HepG2 (cell line): Measurements from ENCODE around the gene SND1. TPM values are rescaled to one million over a fixed set of nuclear protein-coding genes. Genes with fewer than 3 reads are reported as not detected.

ENCODE experiments used
- ATAC-seq: fragments of 200-7000 bp; cut with Tn5 transposase; 3 replicates; pipeline ENCODE4 v1.9.1; 2020; ENCODE audit warnings: mild to moderate bottlenecking, moderate library complexity
- BruUV-seq: library from RNA; stranded (reverse); fragments of 400-500 nt; replicated peaks from 2 replicates; lab custom pipeline; 2021; lab: Mats Ljungman, UMichigan
- CTCF ChIA-PET: fragments of 300-600 bp; formaldehyde crosslinking; extraction: SDS; loops from one replicate; lab custom pipeline; 2021; ENCODE audit warnings: low total read pairs, inconsistent platforms, low intra/inter-chr PET ratio; lab: Yijun Ruan, JAX
- POLR2A ChIA-PET: fragments of 350-600 bp; sonication (Branson Sonifier 250); formaldehyde crosslinking; loops from one replicate; lab custom pipeline; 2020; ENCODE audit warnings: antibody characterized with exemption, inconsistent platforms; lab: Yijun Ruan, JAX
- DNase-seq: peaks from one replicate; pipeline ENCODE4 v3.0.0-alpha.2; 2015; ENCODE audit warnings: low spot score
- FAIRE-seq: peaks from 3 replicates; lab custom pipeline; 2011; peaks lifted over from hg19 to GRCh38; lab: Jason Lieb, UNC
- H2AFZ ChIP-seq: one replicate; pipeline ENCODE4 v1.6.1; 2011; ENCODE audit warnings: low read length, inconsistent platforms
- H3K27ac ChIP-seq: fragments of 300-600 bp; 3 replicates; pipeline ENCODE4 v1.8.0; 2011; ENCODE audit warnings: mixed run types, mild to moderate bottlenecking, mixed read lengths, low read length, inconsistent platforms; ENCODE audit not compliant: insufficient read depth; ENCODE audit errors: extremely low read length
- H3K27me3 ChIP-seq, 2 experiments: fragments of 200-600 bp in 1 of 2; 2 replicates in 1 of 2; 3 replicates in 1 of 2; pipeline versions ENCODE4 v1.6.0 to v1.8.0; 2011; ENCODE audit warnings: low read length in 2 of 2, mild to moderate bottlenecking in 2 of 2, moderate library complexity in 2 of 2, inconsistent platforms in 1 of 2; ENCODE audit not compliant: insufficient read depth in 2 of 2, control insufficient read depth in 1 of 2
- H3K36me3 ChIP-seq, 2 experiments: fragments of 200-600 bp in 1 of 2; replicated peaks in 1 of 2; 2 replicates in 1 of 2; 3 replicates in 1 of 2; pipeline versions ENCODE4 v1.5.1 to v1.8.0; 2011; ENCODE audit warnings: low read length in 2 of 2, inconsistent platforms in 1 of 2; ENCODE audit not compliant: insufficient read depth in 2 of 2, control insufficient read depth in 1 of 2
- H3K4me1 ChIP-seq: 2 replicates; pipeline ENCODE4 v1.5.1; 2012; ENCODE audit warnings: low read length, inconsistent platforms; ENCODE audit not compliant: insufficient read depth
- H3K4me2 ChIP-seq: 2 replicates; pipeline ENCODE4 v1.6.0; 2011; ENCODE audit warnings: low read depth, low read length, inconsistent platforms
- H3K4me3 ChIP-seq, 3 experiments: fragments of 200-600 bp in 1 of 3; sonication (generic), shearing (Covaris generic) in 1 of 3; replicated peaks in 1 of 3; 2 replicates each; pipeline ENCODE4 v1.5.1; 2011 to 2016; ENCODE audit warnings: low read length in 3 of 3, inconsistent platforms in 2 of 3, low read depth in 2 of 3, mild to moderate bottlenecking in 2 of 3, control low read depth in 1 of 3, mixed read lengths in 1 of 3; ENCODE audit not compliant: insufficient read depth in 1 of 3
- H3K79me2 ChIP-seq: one replicate; pipeline ENCODE4 v1.6.1; 2011; ENCODE audit warnings: low read length, inconsistent platforms; ENCODE audit not compliant: insufficient read depth
- H3K9ac ChIP-seq: 2 replicates; pipeline ENCODE4 v1.6.0; 2011; ENCODE audit warnings: mild to moderate bottlenecking, low read depth, low read length, inconsistent platforms; ENCODE audit not compliant: insufficient read depth
- H3K9me3 ChIP-seq: 2 replicates; pipeline ENCODE4 v1.5.1; 2012; ENCODE audit warnings: mild to moderate bottlenecking, low read length
- H4K20me1 ChIP-seq: 2 replicates; pipeline ENCODE4 v1.6.0; 2011; ENCODE audit warnings: inconsistent platforms, mild to moderate bottlenecking, low read length, moderate library complexity; ENCODE audit not compliant: insufficient read depth
- ETV6 ChIP-seq: sonication (generic); formaldehyde crosslinking; conservative IDR thresholded peaks from 2 replicates; pipeline ENCODE4 v1.4.0; 2020; ENCODE audit warnings: missing genetic modification reagents
- MXI1 ChIP-seq: IDR thresholded peaks from 3 replicates; pipeline ENCODE4 v1.6.1; 2012; ENCODE audit warnings: low read depth, low read length, inconsistent platforms, borderline replicate concordance
- NFYC ChIP-seq: IDR thresholded peaks from 2 replicates; pipeline ENCODE4 v1.6.1; 2016; ENCODE audit warnings: missing genetic modification reagents, missing compliant biosample characterization
- RARA ChIP-seq: IDR thresholded peaks from 2 replicates; pipeline ENCODE4 v1.6.1; 2016; ENCODE audit warnings: missing genetic modification reagents, missing compliant biosample characterization
- STAT5B ChIP-seq: sonication (generic); formaldehyde crosslinking; IDR thresholded peaks from 2 replicates; pipeline ENCODE4 v1.4.0; 2020; ENCODE audit warnings: missing genetic modification reagents
- TEAD3 ChIP-seq: optimal IDR thresholded peaks from 2 replicates; pipeline ENCODE3; 2016; ENCODE audit warnings: borderline replicate concordance
- THYN1 ChIP-seq: sonication (generic); formaldehyde crosslinking; IDR thresholded peaks from 2 replicates; pipeline ENCODE4 v1.8.1; 2023; ENCODE audit warnings: low read depth, mild to moderate bottlenecking, moderate library complexity, missing genetic modification reagents, borderline replicate concordance
- ZC3H4 ChIP-seq: sonication (generic); formaldehyde crosslinking; IDR thresholded peaks from 2 replicates; pipeline ENCODE4 v1.4.0; 2020; ENCODE audit warnings: missing genetic modification reagents, borderline replicate concordance
- ZNF253 ChIP-seq: sonication (generic); formaldehyde crosslinking; IDR thresholded peaks from 2 replicates; pipeline ENCODE4 v1.8.0; 2022; ENCODE audit warnings: mild to moderate bottlenecking, missing genetic modification reagents, borderline replicate concordance
- ZNF260 ChIP-seq: sonication (generic); formaldehyde crosslinking; IDR thresholded peaks from 2 replicates; pipeline ENCODE4 v1.4.0; 2020; ENCODE audit warnings: missing genetic modification reagents, low read depth, mild to moderate bottlenecking, borderline replicate concordance
- ZNF44 ChIP-seq: sonication (generic); formaldehyde crosslinking; IDR thresholded peaks from 2 replicates; pipeline ENCODE4 v1.5.1; 2020; ENCODE audit warnings: mild to moderate bottlenecking, missing genetic modification reagents
- WGBS: methylation state at CpG from one replicate; pipeline ENCODE4 v1.1.6; 2017; ENCODE audit warnings: low lambda C conversion rate; 5-methylcytosine and 5-hydroxymethylcytosine counted together
- in situ Hi-C: cut with HindIII; loops from 2 replicates; pipeline ENCODE4 v1.10.0; 2017; ENCODE audit warnings: low pct_unique_long_range_greater_than_20kb; ENCODE audit not compliant: extremely low pct_ligation_motif_present
- intact Hi-C: fragments of 100-400 bp; cut with micrococcal nuclease; formaldehyde crosslinking; loops from one replicate; pipeline ENCODE4 v1.10.0; 2022; ENCODE audit not compliant: unreplicated experiment
- polyA plus RNA-seq, 8 experiments: library from polyadenylated mRNA; depleted of rRNA in 3 of 8; stranded (reverse) in 7 of 8; unstranded in 1 of 8; fragments of >200 nt; fragmentation: Illumina TruSeq in 4 of 8; extraction: Trizol in 4 of 8; gene quantifications; 2 replicates each; pipeline versions ENCODE4 v1.2.1 to v1.2.3, GENCODE V29; 2011 to 2016; ENCODE audit warnings: low read depth in 4 of 8, missing spikeins in 1 of 8, mixed read lengths in 1 of 8; ENCODE audit not compliant: insufficient read depth in 1 of 8
- total RNA-seq, 5 experiments: library from RNA; depleted of rRNA; stranded (reverse); fragments of >200 nt; fragmentation: Illumina TruSeq; extraction: Trizol; gene quantifications; 2 replicates each; pipeline ENCODE4 v1.2.3, GENCODE V29; 2016; ENCODE audit warnings: low read depth in 1 of 5
- TF ChIP-seq, protein P1 (sequence below): sonication (generic); formaldehyde crosslinking; IDR thresholded peaks from 2 replicates; pipeline ENCODE4 v1.5.1; 2020; ENCODE audit warnings: mild to moderate bottlenecking, missing genetic modification reagents, moderate library complexity
- TF ChIP-seq, protein P2 (sequence below): sonication (generic); formaldehyde crosslinking; IDR thresholded peaks from 2 replicates; pipeline ENCODE4 v1.4.0; 2020; ENCODE audit warnings: mild to moderate bottlenecking, missing genetic modification reagents
- TF ChIP-seq, protein P3 (sequence below): sonication (generic); formaldehyde crosslinking; IDR thresholded peaks from 2 replicates; pipeline ENCODE4 v1.4.0; 2020; ENCODE audit warnings: missing genetic modification reagents

The SND1 gene
- total and polyA plus RNA-seq, 2 of the 13 experiments (the other 11 are each of a cell fraction or from before 2014, with no cell fraction given) = 110 to 182 TPM

DNA sequence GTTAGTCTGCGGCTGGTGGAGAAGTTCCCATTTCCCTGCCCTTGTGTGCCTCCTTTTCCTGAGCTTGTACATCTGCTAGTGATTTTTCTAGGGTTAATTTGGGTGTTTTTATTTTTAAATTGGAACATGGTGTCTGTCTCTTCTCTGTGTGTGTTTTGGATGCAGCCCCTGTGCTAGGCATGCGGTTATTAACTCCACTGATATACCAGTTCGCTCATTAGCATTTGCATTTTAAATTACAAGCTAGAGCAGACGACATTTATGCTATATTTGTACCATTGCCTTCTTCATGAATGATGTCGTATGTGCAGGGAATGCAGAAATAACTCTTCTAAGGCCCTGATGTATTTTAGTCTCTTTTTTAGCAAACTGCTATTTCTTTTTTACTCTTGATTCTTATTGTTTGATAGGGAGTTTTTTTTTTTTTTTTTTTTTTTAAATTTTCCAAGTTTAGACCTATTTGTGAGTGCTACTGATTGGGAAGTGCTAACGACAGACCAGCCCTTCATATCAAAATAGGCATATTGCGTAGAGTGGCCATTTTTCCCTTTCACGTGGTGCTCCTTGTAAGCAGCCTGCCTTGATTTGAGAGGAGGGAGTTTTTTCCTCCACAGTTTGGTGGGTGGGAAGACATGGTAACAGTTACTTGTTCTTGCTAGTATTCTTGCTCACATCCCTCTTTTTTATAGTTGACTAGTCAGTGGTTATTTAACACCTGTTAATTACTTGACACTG is 289.6 kb downstream of the SND1 start:
- WGBS = 98% methylated on average over 8 of the region's 8 CpGs

More for the DNA sequence above, 289.6 kb downstream of the SND1 start:
- no peak for TF ChIP-seq ETV6 (CRISPR knock-in tag)
- no peak for TF ChIP-seq ZNF260 (CRISPR knock-in tag)
- no peak for TF ChIP-seq MXI1
- TF ChIP-seq STAT5B (CRISPR knock-in tag) = no peak
- TF ChIP-seq THYN1 (CRISPR knock-in tag) = no peak
- TF ChIP-seq, protein P1, sequence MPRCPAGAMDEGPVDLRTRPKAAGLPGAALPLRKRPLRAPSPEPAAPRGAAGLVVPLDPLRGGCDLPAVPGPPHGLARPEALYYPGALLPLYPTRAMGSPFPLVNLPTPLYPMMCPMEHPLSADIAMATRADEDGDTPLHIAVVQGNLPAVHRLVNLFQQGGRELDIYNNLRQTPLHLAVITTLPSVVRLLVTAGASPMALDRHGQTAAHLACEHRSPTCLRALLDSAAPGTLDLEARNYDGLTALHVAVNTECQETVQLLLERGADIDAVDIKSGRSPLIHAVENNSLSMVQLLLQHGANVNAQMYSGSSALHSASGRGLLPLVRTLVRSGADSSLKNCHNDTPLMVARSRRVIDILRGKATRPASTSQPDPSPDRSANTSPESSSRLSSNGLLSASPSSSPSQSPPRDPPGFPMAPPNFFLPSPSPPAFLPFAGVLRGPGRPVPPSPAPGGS = no peak
- TF ChIP-seq ZNF44 (CRISPR knock-in tag) = no peak
- TF ChIP-seq, protein P2, sequence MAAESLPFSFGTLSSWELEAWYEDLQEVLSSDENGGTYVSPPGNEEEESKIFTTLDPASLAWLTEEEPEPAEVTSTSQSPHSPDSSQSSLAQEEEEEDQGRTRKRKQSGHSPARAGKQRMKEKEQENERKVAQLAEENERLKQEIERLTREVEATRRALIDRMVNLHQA (CRISPR knock-in tag) = no peak
- TF ChIP-seq TEAD3 (CRISPR knock-in tag) = no peak
- TF ChIP-seq NFYC (CRISPR knock-in tag) = no peak
- TF ChIP-seq ZNF253 (CRISPR knock-in tag) = no peak
- no peak for TF ChIP-seq RARA (CRISPR knock-in tag)
- TF ChIP-seq, protein P3, sequence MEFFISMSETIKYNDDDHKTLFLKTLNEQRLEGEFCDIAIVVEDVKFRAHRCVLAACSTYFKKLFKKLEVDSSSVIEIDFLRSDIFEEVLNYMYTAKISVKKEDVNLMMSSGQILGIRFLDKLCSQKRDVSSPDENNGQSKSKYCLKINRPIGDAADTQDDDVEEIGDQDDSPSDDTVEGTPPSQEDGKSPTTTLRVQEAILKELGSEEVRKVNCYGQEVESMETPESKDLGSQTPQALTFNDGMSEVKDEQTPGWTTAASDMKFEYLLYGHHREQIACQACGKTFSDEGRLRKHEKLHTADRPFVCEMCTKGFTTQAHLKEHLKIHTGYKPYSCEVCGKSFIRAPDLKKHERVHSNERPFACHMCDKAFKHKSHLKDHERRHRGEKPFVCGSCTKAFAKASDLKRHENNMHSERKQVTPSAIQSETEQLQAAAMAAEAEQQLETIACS (CRISPR knock-in tag) = no peak
- no peak for TF ChIP-seq ZC3H4 (CRISPR knock-in tag)
- DNase-seq (no peak), ATAC-seq (no peak), FAIRE-seq (no peak)
- H2AFZ ChIP-seq = no peak overlapping the region
- in situ Hi-C loops = no loop called here
- CTCF ChIA-PET = no interaction called here
- H3K4me2 ChIP-seq = no peak overlapping the region
- no peak overlapping the region for H3K9ac ChIP-seq
- no TSS peak for BruUV-seq
- H3K27me3 ChIP-seq = no peaks in the 10 kb centered on the region
- H3K36me3 ChIP-seq = peaks cover 8 to 67% of the 10 kb centered on the region in 2 experiments
- no peaks in the 10 kb centered on the region for H3K4me1 ChIP-seq
- POLR2A ChIA-PET = no interaction called here
- H3K79me2 ChIP-seq = no peaks in the 10 kb centered on the region
- H4K20me1 ChIP-seq = no peaks in the 10 kb centered on the region; the same call in 1 of the 2 replicates
- intact Hi-C loops = no loop called here
- H3K27ac ChIP-seq = no peak overlapping the region
- no peaks in the 10 kb centered on the region for H3K9me3 ChIP-seq
- no peak overlapping the region for H3K4me3 ChIP-seq
